ENCODE data around the gene STAT3. TPM values are rescaled to one million over a fixed set of nuclear protein-coding genes. Genes with fewer than 3 reads are reported as not detected.
A peak's percentile ranks its signal among the peaks of the same experiment; 100 is the strongest.

STAT3 gene
- total RNA-seq, 2 experiments from 2014 or later, result 14.8 to 28.7 TPM

GRCh38 chr17:42404326-42405055 is 16.2 kb upstream of the STAT3 start:
- TF ChIP-seq CTCF (conservative IDR thresholded peaks at IDR 0.05; ENCODE audit: low read length) (no peak), EZH2phosphoT487 (IDR thresholded peaks at IDR 0.05; ENCODE audit: borderline replicate concordance, low read depth, low read length) (no peak)
- no peak for DNase-seq (ENCODE audit: low spot score)
- H2AFZ ChIP-seq (ENCODE audit: low read length), result no peak overlapping the region
- no peak overlapping the region for H3K27ac ChIP-seq (ENCODE audit: low read depth, low read length, poor library complexity, severe bottlenecking)
- ChIA-PET POLR2A (interaction anchor here (0.6 kb wide), 1 partner anchor 11 kb away, joined by 3 read pairs; no protein-coding TSS in a partner anchor), CTCF (ENCODE audit: unreplicated experiment) (interaction anchor here (0.6 kb wide), 1 partner anchor 126 kb away, joined by 5 read pairs; no protein-coding TSS in a partner anchor)
- peaks cover 15% of the 10 kb centered on the region for H3K4me1 ChIP-seq (ENCODE audit: insufficient read depth, low read length, poor library complexity, severe bottlenecking)
- no TSS peak for BruUV-seq (replicated peaks)
- no peaks in the 10 kb centered on the region for H3K9me3 ChIP-seq (ENCODE audit: low read length)
- intact Hi-C loops (cut with micrococcal nuclease; ENCODE audit: unreplicated experiment), result loop anchor here (10.0 kb wide), 2 partner anchors 180 to 220 kb away; partner anchors contain the start of genes HCRT and KCNH4
- no peak overlapping the region for H3K4me2 ChIP-seq (ENCODE audit: low read length)
- no peaks in the 10 kb centered on the region for H3K36me3 ChIP-seq (ENCODE audit: insufficient read depth, low read length)
- no peak overlapping the region for H3K4me3 ChIP-seq (ENCODE audit: low read depth, low read length, poor library complexity, severe bottlenecking)
- H3K79me2 ChIP-seq (ENCODE audit: insufficient read depth, low read depth, low read length), result no peaks in the 10 kb centered on the region
- H3K9me2 ChIP-seq (ENCODE audit: insufficient read depth, low read length), result no peaks in the 10 kb centered on the region
- no peaks in the 10 kb centered on the region; the same call in 1 of the 2 replicates for H4K20me1 ChIP-seq (ENCODE audit: insufficient read depth, low read length)

- intact Hi-C loops (cut with micrococcal nuclease; ENCODE audit: unreplicated experiment), result loop anchor here (10.0 kb wide), 2 partner anchors 178 to 218 kb away; partner anchors contain the start of genes HCRT and KCNH4
- DNase-seq (ENCODE audit: low spot score), result peak; percentile 59
- no peak overlapping the region for H3K4me2 ChIP-seq (ENCODE audit: low read length)
- no peaks in the 10 kb centered on the region for H3K9me3 ChIP-seq (ENCODE audit: low read length)
- no peaks in the 10 kb centered on the region for H3K9me2 ChIP-seq (ENCODE audit: insufficient read depth, low read length)
- H3K27ac ChIP-seq (ENCODE audit: low read depth, low read length, poor library complexity, severe bottlenecking), result no peak overlapping the region
- H3K36me3 ChIP-seq (ENCODE audit: insufficient read depth, low read length), result no peaks in the 10 kb centered on the region
- peaks cover 15% of the 10 kb centered on the region for H3K4me1 ChIP-seq (ENCODE audit: insufficient read depth, low read length, poor library complexity, severe bottlenecking)
- H3K79me2 ChIP-seq (ENCODE audit: insufficient read depth, low read depth, low read length), result no peaks in the 10 kb centered on the region
- CTCF ChIA-PET (ENCODE audit: unreplicated experiment), result interaction anchor here (0.7 to 2.0 kb wide), 3 partner anchors 11 to 85 kb away, joined by 3 to 8 read pairs (median 3); no protein-coding TSS in a partner anchor
- no peaks in the 10 kb centered on the region; the same call in 1 of the 2 replicates for H4K20me1 ChIP-seq (ENCODE audit: insufficient read depth, low read length)
- no TSS peak for BruUV-seq (replicated peaks)
- peak; percentile 77 for TF ChIP-seq CTCF (conservative IDR thresholded peaks at IDR 0.05; ENCODE audit: low read length)
- no peak for TF ChIP-seq EZH2phosphoT487 (IDR thresholded peaks at IDR 0.05; ENCODE audit: borderline replicate concordance, low read depth, low read length)
- H3K4me3 ChIP-seq (ENCODE audit: low read depth, low read length, poor library complexity, severe bottlenecking), result no peak overlapping the region
- POLR2A ChIA-PET, result interaction anchor here (1.3 kb wide), 1 partner anchor 15 kb away, joined by 3 read pairs; the partner anchor contains the start of gene STAT3
- no peak overlapping the region for H2AFZ ChIP-seq (ENCODE audit: low read length)
These were observed 14.9 kb upstream of the STAT3 start for GRCh38 chr17:42403150-42403549.
